PFSK-1 (cell line): Measurements from ENCODE around the gene PILRA.

Experiments
- FOXP2 ChIP-seq: optimal IDR thresholded peaks from 2 replicates; pipeline ENCODE3; 2011; ENCODE audit warnings: borderline replicate concordance, control low read depth, inconsistent platforms; ENCODE audit not compliant: insufficient read depth; ENCODE audit errors: extremely low read length, extremely low read depth
- POLR2AphosphoS5 ChIP-seq: IDR thresholded peaks from 2 replicates; pipeline ENCODE4 v1.6.1; 2012; ENCODE audit warnings: low read depth, mild to moderate bottlenecking, control low read depth, low read length, moderate library complexity
- SIN3A ChIP-seq: IDR thresholded peaks from 2 replicates; pipeline ENCODE4 v1.6.1; 2012; ENCODE audit warnings: mild to moderate bottlenecking, low read length, moderate library complexity, borderline replicate concordance; ENCODE audit not compliant: insufficient read depth
- TF ChIP-seq, protein P1 (sequence below), 2 experiments: IDR thresholded peaks; 2 replicates each; pipeline versions ENCODE4 v1.6.1 to v1.8.0; 2011 to 2012; ENCODE audit warnings: low read depth in 2 of 2, low read length in 2 of 2, control low read depth in 1 of 2, inconsistent platforms in 1 of 2, mild to moderate bottlenecking in 1 of 2, moderate library complexity in 1 of 2; ENCODE audit not compliant: insufficient read depth in 1 of 2

DNA sequence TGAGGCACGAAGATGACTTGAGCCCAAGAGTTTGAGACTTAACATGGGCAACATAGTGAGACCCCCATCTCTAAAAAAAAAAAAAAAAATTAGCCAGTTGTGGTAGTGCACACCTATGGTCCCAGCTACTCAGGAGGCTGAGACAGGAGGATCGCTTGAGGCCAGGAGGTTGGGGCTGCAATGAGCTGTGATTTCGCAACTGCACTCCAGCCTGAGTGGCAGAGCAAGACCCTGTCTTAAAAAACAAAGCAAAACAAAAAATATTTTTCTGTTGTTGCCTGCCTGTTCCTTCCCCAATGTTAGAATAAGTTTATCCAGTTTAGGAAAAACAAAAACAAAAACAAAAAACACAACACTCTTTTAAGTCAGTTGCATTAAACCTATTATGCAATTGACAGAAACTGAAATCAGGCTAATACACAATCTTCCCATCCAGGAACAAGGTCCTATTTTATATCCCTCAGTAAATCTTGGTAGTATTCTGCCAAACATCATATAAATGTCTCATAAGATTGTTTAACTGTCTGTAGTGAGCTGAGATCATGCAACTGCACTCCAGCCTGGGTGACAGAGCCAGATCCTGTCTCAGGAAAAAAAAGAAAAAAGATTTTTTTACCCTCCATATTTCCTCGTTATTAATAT lies 4.9 kb downstream of the PILRA start:
- TF ChIP-seq SIN3A, result no peak
- TF ChIP-seq, protein P1, sequence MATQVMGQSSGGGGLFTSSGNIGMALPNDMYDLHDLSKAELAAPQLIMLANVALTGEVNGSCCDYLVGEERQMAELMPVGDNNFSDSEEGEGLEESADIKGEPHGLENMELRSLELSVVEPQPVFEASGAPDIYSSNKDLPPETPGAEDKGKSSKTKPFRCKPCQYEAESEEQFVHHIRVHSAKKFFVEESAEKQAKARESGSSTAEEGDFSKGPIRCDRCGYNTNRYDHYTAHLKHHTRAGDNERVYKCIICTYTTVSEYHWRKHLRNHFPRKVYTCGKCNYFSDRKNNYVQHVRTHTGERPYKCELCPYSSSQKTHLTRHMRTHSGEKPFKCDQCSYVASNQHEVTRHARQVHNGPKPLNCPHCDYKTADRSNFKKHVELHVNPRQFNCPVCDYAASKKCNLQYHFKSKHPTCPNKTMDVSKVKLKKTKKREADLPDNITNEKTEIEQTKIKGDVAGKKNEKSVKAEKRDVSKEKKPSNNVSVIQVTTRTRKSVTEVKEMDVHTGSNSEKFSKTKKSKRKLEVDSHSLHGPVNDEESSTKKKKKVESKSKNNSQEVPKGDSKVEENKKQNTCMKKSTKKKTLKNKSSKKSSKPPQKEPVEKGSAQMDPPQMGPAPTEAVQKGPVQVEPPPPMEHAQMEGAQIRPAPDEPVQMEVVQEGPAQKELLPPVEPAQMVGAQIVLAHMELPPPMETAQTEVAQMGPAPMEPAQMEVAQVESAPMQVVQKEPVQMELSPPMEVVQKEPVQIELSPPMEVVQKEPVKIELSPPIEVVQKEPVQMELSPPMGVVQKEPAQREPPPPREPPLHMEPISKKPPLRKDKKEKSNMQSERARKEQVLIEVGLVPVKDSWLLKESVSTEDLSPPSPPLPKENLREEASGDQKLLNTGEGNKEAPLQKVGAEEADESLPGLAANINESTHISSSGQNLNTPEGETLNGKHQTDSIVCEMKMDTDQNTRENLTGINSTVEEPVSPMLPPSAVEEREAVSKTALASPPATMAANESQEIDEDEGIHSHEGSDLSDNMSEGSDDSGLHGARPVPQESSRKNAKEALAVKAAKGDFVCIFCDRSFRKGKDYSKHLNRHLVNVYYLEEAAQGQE (IDR thresholded peaks at IDR 0.05; ENCODE audit: insufficient read depth in 1 of 2, low read depth in 2 of 2, low read length in 2 of 2), result no peak
- no peak for TF ChIP-seq POLR2AphosphoS5
- no peak for TF ChIP-seq FOXP2
